Gastrocnemius medialis (tissue), 4 donors: Measurements from ENCODE around the gene GPHN.

Source experiments
- POLR2A ChIP-seq, 2 donors: fragments of 450-650 bp; IDR thresholded peaks; one replicate each; pipeline ENCODE4 v1.6.1; 2017; ENCODE audit warnings: antibody characterized with exemption in 2 of 2, mild to moderate bottlenecking in 2 of 2, moderate library complexity in 2 of 2
- TF ChIP-seq, protein P1 (sequence below), 5 experiments: fragments of 450-650 bp in 3 of 5; fragments of 200-600 bp in 2 of 5; sonication (generic) in 2 of 5; IDR thresholded peaks in 4 of 5; conservative IDR thresholded peaks in 1 of 5; 1 replicate in 4 of 5; 2 replicates in 1 of 5; pipeline ENCODE4 v1.5.1; 2016 to 2019; ENCODE audit warnings: antibody characterized with exemption in 5 of 5, mild to moderate bottlenecking in 3 of 5, moderate library complexity in 3 of 5

DNA sequence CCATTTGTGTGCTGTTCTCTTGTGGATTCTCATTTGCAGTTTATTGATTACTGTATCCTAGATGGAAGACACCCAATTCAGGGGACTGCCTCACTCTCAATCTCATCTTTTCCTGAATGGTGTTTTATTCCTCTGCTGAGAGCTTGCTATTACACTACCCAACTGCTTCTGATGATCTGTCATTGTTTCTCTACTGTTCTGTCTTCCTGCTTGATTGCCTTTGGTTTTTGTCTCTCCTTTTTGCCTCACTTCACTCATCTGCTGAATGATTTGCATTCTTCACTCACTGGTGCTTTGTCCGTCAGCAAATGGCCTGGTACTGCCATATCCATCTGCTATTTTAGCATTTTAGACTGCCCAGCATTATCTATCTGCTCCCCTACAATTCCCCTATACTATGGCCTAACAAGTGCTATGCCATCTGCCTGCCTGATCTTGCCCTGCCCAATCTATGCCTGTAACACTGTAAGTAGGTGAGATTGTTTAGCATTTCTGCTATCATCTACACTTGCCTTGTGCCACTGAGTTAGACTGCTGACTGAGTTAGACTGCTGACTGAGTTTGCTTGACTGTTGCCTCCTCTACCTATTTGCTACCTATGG is 335.1 kb downstream of the GPHN start:
- TF ChIP-seq, protein P1, sequence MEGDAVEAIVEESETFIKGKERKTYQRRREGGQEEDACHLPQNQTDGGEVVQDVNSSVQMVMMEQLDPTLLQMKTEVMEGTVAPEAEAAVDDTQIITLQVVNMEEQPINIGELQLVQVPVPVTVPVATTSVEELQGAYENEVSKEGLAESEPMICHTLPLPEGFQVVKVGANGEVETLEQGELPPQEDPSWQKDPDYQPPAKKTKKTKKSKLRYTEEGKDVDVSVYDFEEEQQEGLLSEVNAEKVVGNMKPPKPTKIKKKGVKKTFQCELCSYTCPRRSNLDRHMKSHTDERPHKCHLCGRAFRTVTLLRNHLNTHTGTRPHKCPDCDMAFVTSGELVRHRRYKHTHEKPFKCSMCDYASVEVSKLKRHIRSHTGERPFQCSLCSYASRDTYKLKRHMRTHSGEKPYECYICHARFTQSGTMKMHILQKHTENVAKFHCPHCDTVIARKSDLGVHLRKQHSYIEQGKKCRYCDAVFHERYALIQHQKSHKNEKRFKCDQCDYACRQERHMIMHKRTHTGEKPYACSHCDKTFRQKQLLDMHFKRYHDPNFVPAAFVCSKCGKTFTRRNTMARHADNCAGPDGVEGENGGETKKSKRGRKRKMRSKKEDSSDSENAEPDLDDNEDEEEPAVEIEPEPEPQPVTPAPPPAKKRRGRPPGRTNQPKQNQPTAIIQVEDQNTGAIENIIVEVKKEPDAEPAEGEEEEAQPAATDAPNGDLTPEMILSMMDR (IDR thresholded peaks at IDR 0.05 in 4 of 5, conservative IDR thresholded peaks at IDR 0.05 in 1 of 5), result no peak
- TF ChIP-seq POLR2A (IDR thresholded peaks at IDR 0.05), result no peak
